Measurements from ENCODE around the gene PTPRG. TPM values are rescaled to one million over a fixed set of nuclear protein-coding genes. Genes with fewer than 3 reads are reported as not detected.

PTPRG gene
- total and polyA plus RNA-seq, 8 donors: 50.9 to 88.4 (median 54.4) TPM

- DNase-seq (no peak), ATAC-seq (no peak)
- H3K4me1 ChIP-seq: no peaks in the 10 kb centered on the region
- no peak overlapping the region for H3K27ac ChIP-seq
- no peak for TF ChIP-seq CTCF (IDR thresholded peaks at IDR 0.05)
- H3K27me3 ChIP-seq: no peaks in the 10 kb centered on the region
- H3K36me3 ChIP-seq: no peaks in the 10 kb centered on the region
- H3K9me3 ChIP-seq: no peaks in the 10 kb centered on the region
- no peak overlapping the region for H3K4me3 ChIP-seq
- intact Hi-C loops (cut with DNase I): no loop called here
Observed at GRCh38 chr3:62281726-62282125, 720.4 kb downstream of the PTPRG start.

- no peak for ATAC-seq
- H3K36me3 ChIP-seq: no peaks in the 10 kb centered on the region
- H3K27ac ChIP-seq: no peak overlapping the region
- no peak for DNase-seq
- TF ChIP-seq CTCF (IDR thresholded peaks at IDR 0.05): no peak
- H3K4me1 ChIP-seq: no peaks in the 10 kb centered on the region
- H3K27me3 ChIP-seq: no peaks in the 10 kb centered on the region
- no peak overlapping the region for H3K4me3 ChIP-seq
- H3K9me3 ChIP-seq: no peaks in the 10 kb centered on the region
- intact Hi-C loops (cut with DNase I): no loop called here
Observed at GRCh38 chr3:62284442-62284841, 723.1 kb downstream of the PTPRG start.

GRCh38 chr3:62287392-62287927 lies 726.1 kb downstream of the PTPRG start:
- ATAC-seq (no peak), DNase-seq (no peak)
- H3K4me1 ChIP-seq: no peaks in the 10 kb centered on the region
- TF ChIP-seq CTCF (IDR thresholded peaks at IDR 0.05): no peak
- no peaks in the 10 kb centered on the region for H3K9me3 ChIP-seq
- H3K27me3 ChIP-seq: no peaks in the 10 kb centered on the region
- no peak overlapping the region for H3K4me3 ChIP-seq
- no peak overlapping the region for H3K27ac ChIP-seq
- H3K36me3 ChIP-seq: peaks cover 0 to 4% of the 10 kb centered on the region in 2 donors
- intact Hi-C loops (cut with DNase I): no loop called here

GRCh38 chr3:62289922-62290321 lies 728.6 kb downstream of the PTPRG start:
- no peak for TF ChIP-seq CTCF (IDR thresholded peaks at IDR 0.05)
- Histone ChIP-seq H3K27me3 (no peaks in the 10 kb centered on the region), H3K9me3 (no peaks in the 10 kb centered on the region), H3K36me3 (peaks cover 0 to 9% of the 10 kb centered on the region in 2 donors), H3K27ac (no peak overlapping the region), H3K4me1 (no peaks in the 10 kb centered on the region), H3K4me3 (no peak overlapping the region)
- DNase-seq (no peak), ATAC-seq (no peak)
- intact Hi-C loops (cut with DNase I): no loop called here

GRCh38 chr3:62293051-62293780 lies 731.8 kb downstream of the PTPRG start:
- DNase-seq: no peak
- H3K4me1 ChIP-seq: no peaks in the 10 kb centered on the region
- H3K4me3 ChIP-seq: no peak overlapping the region
- H3K27me3 ChIP-seq: no peaks in the 10 kb centered on the region
- TF ChIP-seq CTCF (IDR thresholded peaks at IDR 0.05): no peak
- intact Hi-C loops (cut with DNase I): no loop called here
- H3K36me3 ChIP-seq: peaks cover 0 to 12% of the 10 kb centered on the region in 2 donors
- H3K9me3 ChIP-seq: no peaks in the 10 kb centered on the region
- no peak overlapping the region for H3K27ac ChIP-seq
- ATAC-seq: no peak

Measured in left lung (tissue), 10 donors.